Measurements from ENCODE around the gene SDCBP2.

DNA sequence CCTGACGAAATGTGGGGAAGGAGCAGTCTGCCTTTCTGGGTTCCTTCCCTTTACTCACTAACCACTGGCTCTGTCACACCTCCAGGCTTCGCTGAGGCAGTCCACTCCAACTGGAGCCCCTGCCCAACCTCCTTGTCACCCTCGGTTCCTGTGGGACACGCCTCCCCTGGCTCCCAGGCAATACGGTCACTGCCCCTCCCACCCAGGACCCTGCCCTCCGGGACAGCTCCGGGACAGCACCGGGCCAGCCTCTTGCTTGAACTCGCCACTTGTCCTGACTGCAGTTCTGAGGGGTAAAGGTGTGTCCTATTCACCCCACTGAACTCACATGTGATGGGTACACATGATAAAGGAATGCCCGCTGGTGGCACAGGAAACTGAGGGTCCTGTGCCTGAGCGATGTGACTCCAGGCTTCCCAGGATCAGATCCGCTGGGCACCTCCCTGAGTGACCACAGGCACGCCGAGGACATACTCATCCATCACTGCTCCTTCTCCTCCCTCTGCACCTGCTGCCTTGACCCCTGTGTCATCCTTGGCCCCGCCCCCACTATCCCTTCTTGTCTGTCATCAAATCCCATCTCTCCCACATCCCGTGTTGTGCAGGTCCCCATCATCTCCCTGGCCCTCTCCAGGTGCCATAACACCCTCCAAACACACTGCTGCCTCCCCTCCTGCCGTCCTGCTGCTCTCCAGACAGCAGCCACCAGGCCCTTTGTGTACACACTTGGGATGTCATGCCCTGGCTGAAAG lies 7.9 kb downstream of the SDCBP2 start:
- TF ChIP-seq CTCF (IDR thresholded peaks at IDR 0.05 in 4 of 5, conservative IDR thresholded peaks at IDR 0.05 in 1 of 5) (no peak), POLR2A (IDR thresholded peaks at IDR 0.05) (no peak)
